Endothelial cell (in vitro differentiated cells): Measurements from ENCODE around the gene CYP4F12. TPM values are rescaled to one million over a fixed set of nuclear protein-coding genes. Genes with fewer than 3 reads are reported as not detected.
A peak's percentile ranks its signal among the peaks of the same experiment; 100 is the strongest.
"Not testable (repeated sequence)": the region's sequence is repeated elsewhere in the genome, so short reads cannot be mapped to it uniquely, and the experiment has no call there.

ENCODE experiments used
- DNase-seq: peaks from one replicate; pipeline ENCODE4 v3.0.0; 2021; ENCODE audit warnings: low spot score
- H3K27ac Mint-ChIP-seq: one replicate; pipeline ENCODE4 v1.8.0; 2021; ENCODE audit warnings: mixed read lengths, inconsistent platforms; ENCODE audit not compliant: unreplicated experiment
- H3K27me3 Mint-ChIP-seq: one replicate; pipeline ENCODE4 v1.8.0; 2021; ENCODE audit warnings: mild to moderate bottlenecking, moderate library complexity, mixed read lengths, inconsistent platforms; ENCODE audit not compliant: unreplicated experiment
- H3K36me3 Mint-ChIP-seq: one replicate; pipeline ENCODE4 v1.8.0; 2021; ENCODE audit warnings: mild to moderate bottlenecking, low read depth, mixed read lengths, inconsistent platforms; ENCODE audit not compliant: unreplicated experiment
- H3K4me1 Mint-ChIP-seq: one replicate; pipeline ENCODE4 v1.8.0; 2021; ENCODE audit warnings: mild to moderate bottlenecking, mixed read lengths, inconsistent platforms; ENCODE audit not compliant: unreplicated experiment
- H3K4me3 Mint-ChIP-seq: one replicate; pipeline ENCODE4 v1.8.0; 2021; ENCODE audit warnings: mild to moderate bottlenecking, mixed read lengths, inconsistent platforms; ENCODE audit not compliant: unreplicated experiment
- H3K9me3 Mint-ChIP-seq: one replicate; pipeline ENCODE4 v1.8.0; 2021; ENCODE audit warnings: mixed read lengths, inconsistent platforms; ENCODE audit not compliant: unreplicated experiment
- total RNA-seq: library from RNA; stranded (reverse); fragmentation: NEBNext Ultra II Directional; extraction: Animal tissue kit (Norgen Biotek cat#: 25700); gene quantifications from one replicate; pipeline ENCODE4 v1.2.1, GENCODE V29; 2021; ENCODE audit not compliant: unreplicated experiment
- TF ChIP-seq, protein P1 (sequence below): fragments of 200-600 bp; sonication (generic); IDR thresholded peaks from one replicate; pipeline ENCODE4 v1.5.0; 2021; ENCODE audit warnings: antibody characterized with exemption; ENCODE audit not compliant: unreplicated experiment

The CYP4F12 gene
- total RNA-seq, 1 donor from 2014 or later, result not detected

DNA sequence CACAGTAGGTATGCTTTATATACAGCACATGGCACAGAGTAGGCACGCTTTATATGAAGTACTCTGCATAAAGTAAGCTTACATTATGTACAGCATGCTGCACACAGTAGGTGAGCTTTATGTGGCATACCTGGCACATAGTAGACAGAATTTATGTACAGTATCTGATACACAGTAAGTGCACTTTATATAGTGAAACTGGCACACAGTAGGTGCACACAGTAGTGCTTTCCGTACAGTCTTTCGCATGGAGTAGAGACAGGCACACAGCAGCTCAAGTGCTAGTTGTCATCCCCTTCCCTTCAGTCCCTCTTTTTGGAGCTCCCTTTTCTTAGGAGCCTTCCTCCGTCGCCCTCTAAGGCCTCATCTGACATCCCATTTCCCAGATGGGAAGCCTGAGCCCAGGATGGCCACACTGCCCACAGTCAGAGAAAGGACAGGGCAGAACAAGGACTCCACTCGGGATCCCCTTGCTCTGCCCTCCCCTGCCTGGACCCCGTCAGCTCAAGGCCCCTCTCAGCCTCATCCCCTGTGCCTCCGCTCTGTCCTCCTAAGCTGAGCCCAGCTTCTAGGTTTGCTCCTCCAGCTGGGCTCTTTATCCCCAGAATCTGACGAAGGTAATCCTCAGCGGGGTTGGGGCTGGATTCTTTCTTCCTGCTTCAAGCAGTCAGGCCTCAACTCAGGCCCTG lies 852 bp upstream of the CYP4F12 start:
- Mint-ChIP-seq H3K27me3 (peaks cover 13% of the 10 kb centered on the region), H3K27ac (no peak overlapping the region)
- TF ChIP-seq, protein P1, sequence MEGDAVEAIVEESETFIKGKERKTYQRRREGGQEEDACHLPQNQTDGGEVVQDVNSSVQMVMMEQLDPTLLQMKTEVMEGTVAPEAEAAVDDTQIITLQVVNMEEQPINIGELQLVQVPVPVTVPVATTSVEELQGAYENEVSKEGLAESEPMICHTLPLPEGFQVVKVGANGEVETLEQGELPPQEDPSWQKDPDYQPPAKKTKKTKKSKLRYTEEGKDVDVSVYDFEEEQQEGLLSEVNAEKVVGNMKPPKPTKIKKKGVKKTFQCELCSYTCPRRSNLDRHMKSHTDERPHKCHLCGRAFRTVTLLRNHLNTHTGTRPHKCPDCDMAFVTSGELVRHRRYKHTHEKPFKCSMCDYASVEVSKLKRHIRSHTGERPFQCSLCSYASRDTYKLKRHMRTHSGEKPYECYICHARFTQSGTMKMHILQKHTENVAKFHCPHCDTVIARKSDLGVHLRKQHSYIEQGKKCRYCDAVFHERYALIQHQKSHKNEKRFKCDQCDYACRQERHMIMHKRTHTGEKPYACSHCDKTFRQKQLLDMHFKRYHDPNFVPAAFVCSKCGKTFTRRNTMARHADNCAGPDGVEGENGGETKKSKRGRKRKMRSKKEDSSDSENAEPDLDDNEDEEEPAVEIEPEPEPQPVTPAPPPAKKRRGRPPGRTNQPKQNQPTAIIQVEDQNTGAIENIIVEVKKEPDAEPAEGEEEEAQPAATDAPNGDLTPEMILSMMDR, result no peak

DNA sequence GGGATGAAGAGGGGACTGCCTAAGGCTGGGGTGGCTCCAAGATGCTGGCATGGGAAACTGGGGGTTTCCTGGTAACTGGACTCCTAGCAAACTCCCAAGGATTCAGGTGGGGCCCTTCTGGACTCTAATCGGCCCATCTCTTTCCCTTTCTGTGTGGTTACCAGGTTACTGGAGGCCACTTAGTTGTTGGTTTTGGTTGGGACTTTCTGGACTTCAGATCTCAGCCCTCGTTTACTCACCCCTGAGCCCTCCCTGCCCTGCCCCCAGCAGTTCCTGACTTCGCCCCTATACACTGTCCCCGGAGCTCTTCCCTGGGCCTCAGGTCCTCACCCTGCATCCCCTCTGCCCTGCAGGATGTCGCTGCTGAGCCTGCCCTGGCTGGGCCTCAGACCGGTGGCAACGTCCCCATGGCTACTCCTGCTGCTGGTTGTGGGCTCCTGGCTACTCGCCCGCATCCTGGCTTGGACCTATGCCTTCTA lies 328 bp downstream of the CYP4F12 start:
- TF ChIP-seq, protein P1, result no peak
- Mint-ChIP-seq H3K36me3 (peaks cover 23% of the 10 kb centered on the region), H3K4me3 (no peak overlapping the region), H3K27ac (no peak overlapping the region), H3K4me1 (no peaks in the 10 kb centered on the region), H3K9me3 (peaks cover 30% of the 10 kb centered on the region), H3K27me3 (peaks cover 16% of the 10 kb centered on the region)
- no peak for DNase-seq

More for the DNA sequence above, 852 bp upstream of the CYP4F12 start:
- Mint-ChIP-seq H3K36me3 (peaks cover 15% of the 10 kb centered on the region), H3K9me3 (peaks cover 21% of the 10 kb centered on the region), H3K4me1 (no peaks in the 10 kb centered on the region), H3K4me3 (no peak overlapping the region)
- DNase-seq, result no peak

DNA sequence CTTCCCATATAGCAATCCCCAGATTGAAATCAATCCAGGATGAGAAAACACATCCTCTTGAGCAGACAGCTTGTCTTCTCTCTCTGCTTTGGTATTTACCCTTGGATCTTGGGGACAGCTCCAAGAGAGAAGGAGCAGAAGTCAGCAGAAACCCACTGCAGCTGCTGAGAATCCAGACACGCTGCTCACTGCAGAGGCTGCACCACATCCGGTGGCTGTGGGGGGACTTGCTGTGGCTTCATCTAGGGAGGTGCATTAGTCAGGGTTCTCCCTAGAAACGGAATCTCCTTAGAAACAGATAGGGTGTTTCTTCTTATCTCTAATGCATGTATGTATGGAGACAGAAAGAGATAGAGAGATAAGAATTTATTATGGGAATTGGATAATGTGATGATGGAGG lies 2.7 kb downstream of the CYP4F12 start:
- Mint-ChIP-seq H3K27me3 (peaks cover 21% of the 10 kb centered on the region), H3K9me3 (peaks cover 38% of the 10 kb centered on the region), H3K4me3 (no peak overlapping the region), H3K36me3 (peaks cover 27% of the 10 kb centered on the region), H3K4me1 (no peaks in the 10 kb centered on the region), H3K27ac (no peak overlapping the region)
- no peak for DNase-seq
- TF ChIP-seq, protein P1, result no peak

DNA sequence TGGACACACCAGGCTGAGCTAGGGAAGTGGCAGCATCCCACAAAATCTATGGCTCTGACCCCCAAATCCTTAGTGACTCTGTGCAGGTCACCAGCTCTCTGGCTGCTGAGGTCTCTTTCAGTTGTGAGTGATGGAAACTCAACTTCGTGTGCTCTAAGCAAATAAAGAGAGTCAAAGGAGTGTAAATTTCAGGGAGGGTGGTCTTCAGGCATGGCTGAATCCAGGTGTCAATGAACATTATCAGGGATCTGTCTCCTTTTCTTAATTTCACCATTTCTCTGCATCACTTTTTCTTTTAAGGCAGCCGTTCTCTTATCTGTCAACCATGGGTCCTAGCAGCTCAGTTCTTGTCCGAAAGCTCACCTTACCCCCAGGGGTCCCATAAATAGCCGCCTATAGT lies 6.2 kb downstream of the CYP4F12 start:
- H3K9me3 Mint-ChIP-seq, result peaks cover 62% of the 10 kb centered on the region
- peak overlapping the region; percentile 36 for H3K27ac Mint-ChIP-seq
- H3K27me3 Mint-ChIP-seq, result peaks cover 20% of the 10 kb centered on the region
- no peak for DNase-seq
- H3K36me3 Mint-ChIP-seq, result peaks cover 38% of the 10 kb centered on the region
- no peak overlapping the region for H3K4me3 Mint-ChIP-seq
- no peaks in the 10 kb centered on the region for H3K4me1 Mint-ChIP-seq
- TF ChIP-seq, protein P1, result no peak

DNA sequence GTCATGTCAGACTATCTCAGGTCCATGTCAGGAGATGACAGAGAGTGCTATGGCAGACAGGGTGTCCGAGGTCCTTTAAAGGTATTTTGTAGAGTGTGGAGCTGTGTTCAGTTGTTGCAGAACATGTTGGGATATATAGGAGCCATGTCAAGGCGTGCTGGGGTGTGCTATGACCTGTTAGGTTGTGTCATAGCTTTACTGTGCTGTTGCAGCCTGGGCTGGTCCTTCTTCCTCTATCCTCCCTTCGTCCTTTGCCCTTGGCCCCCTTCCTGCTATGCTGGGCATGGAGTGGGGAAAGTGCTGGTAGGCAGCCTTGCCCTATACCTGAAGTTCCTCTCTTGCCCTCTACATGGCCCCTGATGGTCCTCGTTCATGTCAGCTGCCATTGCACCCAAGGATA lies 7.0 kb downstream of the CYP4F12 start:
- Mint-ChIP-seq H3K9me3 (peaks cover 62% of the 10 kb centered on the region), H3K36me3 (peaks cover 38% of the 10 kb centered on the region)
- not testable (repeated sequence) for H3K27ac Mint-ChIP-seq

More for the DNA sequence above, 7.0 kb downstream of the CYP4F12 start:
- not testable (repeated sequence) for DNase-seq, H3K4me1 Mint-ChIP-seq, H3K4me3 Mint-ChIP-seq
- H3K27me3 Mint-ChIP-seq, result peaks cover 15% of the 10 kb centered on the region
